ENCODE data around the gene ADAMTS2. TPM values are rescaled to one million over a fixed set of nuclear protein-coding genes. Genes with fewer than 3 reads are reported as not detected.

ADAMTS2 gene
- total RNA-seq, 1 donor from 2014 or later, result not detected

GRCh38 chr5:179270581-179271427 lies 74.5 kb downstream of the ADAMTS2 start:
- H3K4me1 Mint-ChIP-seq, result no peaks in the 10 kb centered on the region
- H3K9me3 Mint-ChIP-seq, result no peaks in the 10 kb centered on the region
- ATAC-seq (ENCODE audit: low read depth), result no peak
- intact Hi-C loops (cut with micrococcal nuclease), result no loop called here
- H3K27me3 Mint-ChIP-seq, result no peaks in the 10 kb centered on the region
- no peak overlapping the region for H3K27ac Mint-ChIP-seq
- ChIA-PET POLR2A (no interaction called here), CTCF (no interaction called here)
- no peaks in the 10 kb centered on the region for H3K36me3 Mint-ChIP-seq (ENCODE audit: low read depth)
- TF ChIP-seq CTCF (IDR thresholded peaks at IDR 0.05), result no peak
- peak; percentile 9 for DNase-seq
- no peak overlapping the region for H3K4me3 Mint-ChIP-seq

GRCh38 chr5:179269781-179270543 lies 75.3 kb downstream of the ADAMTS2 start:
- no peak overlapping the region for H3K4me3 Mint-ChIP-seq
- ATAC-seq (ENCODE audit: low read depth) (no peak), DNase-seq (peak; percentile 9)
- POLR2A ChIA-PET, result no interaction called here
- intact Hi-C loops (cut with micrococcal nuclease), result no loop called here
- CTCF ChIA-PET, result no interaction called here
- H3K4me1 Mint-ChIP-seq, result no peaks in the 10 kb centered on the region
- TF ChIP-seq CTCF (IDR thresholded peaks at IDR 0.05), result no peak
- H3K27me3 Mint-ChIP-seq, result no peaks in the 10 kb centered on the region
- H3K27ac Mint-ChIP-seq, result no peak overlapping the region
- no peaks in the 10 kb centered on the region for H3K9me3 Mint-ChIP-seq
- no peaks in the 10 kb centered on the region for H3K36me3 Mint-ChIP-seq (ENCODE audit: low read depth)

- DNase-seq, result peak; percentile 3
- POLR2A ChIA-PET, result no interaction called here
- H3K27ac Mint-ChIP-seq, result no peak overlapping the region
- CTCF ChIA-PET, result no interaction called here
- no peaks in the 10 kb centered on the region for H3K4me1 Mint-ChIP-seq
- no peaks in the 10 kb centered on the region for H3K9me3 Mint-ChIP-seq
- intact Hi-C loops (cut with micrococcal nuclease), result no loop called here
- no peak for TF ChIP-seq CTCF (IDR thresholded peaks at IDR 0.05)
- no peaks in the 10 kb centered on the region for H3K36me3 Mint-ChIP-seq (ENCODE audit: low read depth)
- no peaks in the 10 kb centered on the region for H3K27me3 Mint-ChIP-seq
- no peak for ATAC-seq (ENCODE audit: low read depth)
- no peak overlapping the region for H3K4me3 Mint-ChIP-seq
These were observed 76.1 kb downstream of the ADAMTS2 start for GRCh38 chr5:179268966-179269693.

- intact Hi-C loops (cut with micrococcal nuclease), result no loop called here
- CTCF ChIA-PET, result no interaction called here
- H3K4me1 Mint-ChIP-seq, result no peaks in the 10 kb centered on the region
- no peak for ATAC-seq (ENCODE audit: low read depth)
- POLR2A ChIA-PET, result no interaction called here
- H3K27me3 Mint-ChIP-seq, result no peaks in the 10 kb centered on the region
- TF ChIP-seq CTCF (IDR thresholded peaks at IDR 0.05), result no peak
- H3K27ac Mint-ChIP-seq, result no peak overlapping the region
- no peaks in the 10 kb centered on the region for H3K36me3 Mint-ChIP-seq (ENCODE audit: low read depth)
- H3K9me3 Mint-ChIP-seq, result no peaks in the 10 kb centered on the region
- peak; percentile 13 for DNase-seq
- no peak overlapping the region for H3K4me3 Mint-ChIP-seq
These were observed 76.8 kb downstream of the ADAMTS2 start for GRCh38 chr5:179268399-179268952.

Measured in activated B cell treated with CpG ODN at 0.5 μM for 24 hours (primary cell).